Keratinocyte (primary cell): ENCODE measurements around the gene TMEM151B.

ENCODE experiments used
- CTCF ChIP-seq, 3 experiments: IDR thresholded peaks in 1 of 3; conservative IDR thresholded peaks in 1 of 3; optimal IDR thresholded peaks in 1 of 3; 2 replicates in 2 of 3; 3 replicates in 1 of 3; pipeline versions ENCODE3 to v1.5.1; 2011; ENCODE audit warnings: low read length in 3 of 3, mild to moderate bottlenecking in 3 of 3, moderate library complexity in 2 of 3, control low read depth in 1 of 3, inconsistent platforms in 1 of 3; ENCODE audit not compliant: insufficient read depth in 2 of 3; ENCODE audit errors: extremely low read depth in 1 of 3
- EZH2 ChIP-seq: IDR thresholded peaks from one replicate; pipeline ENCODE4 v1.6.1; 2012; ENCODE audit warnings: inconsistent platforms, mild to moderate bottlenecking, low read length, moderate library complexity

GRCh38 chr6:44225579-44226325 lies 44.5 kb upstream of the TMEM151B start:
- TF ChIP-seq CTCF (optimal IDR thresholded peaks at IDR 0.05 in 1 of 3, IDR thresholded peaks at IDR 0.05 in 1 of 3, conservative IDR thresholded peaks at IDR 0.05 in 1 of 3; ENCODE audit: extremely low read depth in 1 of 3, insufficient read depth in 2 of 3, low read length in 3 of 3) (no peak), EZH2 (no peak)
